Thyroid gland (tissue), 4 donors: Measurements from ENCODE around the gene MRPL22.

Source experiments
- POLR2A ChIP-seq, 2 donors: fragments of 450-650 bp; IDR thresholded peaks; one replicate each; pipeline ENCODE4 v1.6.1; 2017; ENCODE audit warnings: antibody characterized with exemption in 2 of 2, mild to moderate bottlenecking in 2 of 2, moderate library complexity in 1 of 2
- TF ChIP-seq, protein P1 (sequence below), 6 experiments: fragments of 200-600 bp in 3 of 6; fragments of 450-650 bp in 3 of 6; sonication (generic) in 3 of 6; IDR thresholded peaks; one replicate each; pipeline ENCODE4 v1.5.1; 2016 to 2019; ENCODE audit warnings: antibody characterized with exemption in 6 of 6, mild to moderate bottlenecking in 2 of 6, inconsistent platforms in 1 of 6, moderate library complexity in 1 of 6

DNA sequence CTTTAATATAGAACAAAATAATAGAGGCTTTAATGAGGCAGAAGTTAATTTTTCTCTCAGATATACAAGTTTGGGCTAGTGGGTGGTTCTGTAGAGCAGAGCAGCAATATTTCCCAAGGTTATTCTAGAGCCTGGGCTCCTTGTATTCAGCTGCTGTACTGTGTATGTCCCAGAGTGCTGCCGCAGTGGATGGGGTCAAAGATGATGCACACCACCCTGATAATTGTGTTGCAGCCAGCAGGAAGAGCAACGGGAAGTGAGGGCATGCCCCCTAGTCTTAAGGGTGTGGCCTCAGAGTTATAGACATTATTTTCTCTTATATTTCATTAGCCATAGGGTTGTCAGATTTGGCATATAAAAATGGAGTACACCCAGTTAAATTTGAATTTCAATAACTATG is 48.8 kb downstream of the MRPL22 start:
- TF ChIP-seq POLR2A (IDR thresholded peaks at IDR 0.05): no peak
- TF ChIP-seq, protein P1, sequence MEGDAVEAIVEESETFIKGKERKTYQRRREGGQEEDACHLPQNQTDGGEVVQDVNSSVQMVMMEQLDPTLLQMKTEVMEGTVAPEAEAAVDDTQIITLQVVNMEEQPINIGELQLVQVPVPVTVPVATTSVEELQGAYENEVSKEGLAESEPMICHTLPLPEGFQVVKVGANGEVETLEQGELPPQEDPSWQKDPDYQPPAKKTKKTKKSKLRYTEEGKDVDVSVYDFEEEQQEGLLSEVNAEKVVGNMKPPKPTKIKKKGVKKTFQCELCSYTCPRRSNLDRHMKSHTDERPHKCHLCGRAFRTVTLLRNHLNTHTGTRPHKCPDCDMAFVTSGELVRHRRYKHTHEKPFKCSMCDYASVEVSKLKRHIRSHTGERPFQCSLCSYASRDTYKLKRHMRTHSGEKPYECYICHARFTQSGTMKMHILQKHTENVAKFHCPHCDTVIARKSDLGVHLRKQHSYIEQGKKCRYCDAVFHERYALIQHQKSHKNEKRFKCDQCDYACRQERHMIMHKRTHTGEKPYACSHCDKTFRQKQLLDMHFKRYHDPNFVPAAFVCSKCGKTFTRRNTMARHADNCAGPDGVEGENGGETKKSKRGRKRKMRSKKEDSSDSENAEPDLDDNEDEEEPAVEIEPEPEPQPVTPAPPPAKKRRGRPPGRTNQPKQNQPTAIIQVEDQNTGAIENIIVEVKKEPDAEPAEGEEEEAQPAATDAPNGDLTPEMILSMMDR (IDR thresholded peaks at IDR 0.05): no peak
